Femur (tissue), 1 donor: ENCODE results near the gene WIPF3.
"Not testable (repeated sequence)": the region's sequence is repeated elsewhere in the genome, so short reads cannot be mapped to it uniquely, and the experiment has no call there.

Experiments
- DNase-seq: peaks from one replicate; pipeline ENCODE4 v3.0.0-alpha.2; 2017

Gene WIPF3

GRCh38 chr7:29883462-29884398, 77.4 kb downstream of the WIPF3 start:
- no peak for DNase-seq

- DNase-seq, result peak; percentile 33
Observed at GRCh38 chr7:29884399-29885272, 78.3 kb downstream of the WIPF3 start.

GRCh38 chr7:29885626-29886025, 79.3 kb downstream of the WIPF3 start:
- DNase-seq, result no peak

- no peak for DNase-seq
Observed at GRCh38 chr7:29886827-29887226, 80.5 kb downstream of the WIPF3 start.

- no peak for DNase-seq
Observed at GRCh38 chr7:29888006-29888405, 81.7 kb downstream of the WIPF3 start.

GRCh38 chr7:29889288-29889687, 83.0 kb downstream of the WIPF3 start:
- DNase-seq, result no peak

- no peak for DNase-seq
Observed at GRCh38 chr7:29890251-29890650, 83.9 kb downstream of the WIPF3 start.

- not testable (repeated sequence) for DNase-seq
Observed at GRCh38 chr7:29890786-29891185, 84.5 kb downstream of the WIPF3 start.

- no peak for DNase-seq
Observed at GRCh38 chr7:29891766-29892165, 85.5 kb downstream of the WIPF3 start.

GRCh38 chr7:29892231-29892630, 85.9 kb downstream of the WIPF3 start:
- DNase-seq, result no peak

GRCh38 chr7:29893351-29893965, 87.2 kb downstream of the WIPF3 start:
- DNase-seq, result no peak

- no peak for DNase-seq
Observed at GRCh38 chr7:29894256-29894655, 87.9 kb downstream of the WIPF3 start.

- no peak for DNase-seq
Observed at GRCh38 chr7:29895559-29895958, 89.3 kb downstream of the WIPF3 start.

GRCh38 chr7:29896685-29897411, 90.5 kb downstream of the WIPF3 start:
- DNase-seq, result no peak

- DNase-seq, result no peak
Observed at GRCh38 chr7:29898301-29898700, 92.0 kb downstream of the WIPF3 start.

GRCh38 chr7:29900745-29901144, 94.4 kb downstream of the WIPF3 start:
- DNase-seq, result no peak

GRCh38 chr7:29906200-29907022, 100.1 kb downstream of the WIPF3 start:
- DNase-seq, result no peak

- no peak for DNase-seq
Observed at GRCh38 chr7:29914180-29914579, 107.9 kb downstream of the WIPF3 start.

- DNase-seq, result no peak
Observed at GRCh38 chr7:29915481-29916215, 109.3 kb downstream of the WIPF3 start.

GRCh38 chr7:29917641-29918040, 111.3 kb downstream of the WIPF3 start:
- no peak for DNase-seq

- no peak for DNase-seq
Observed at GRCh38 chr7:29918850-29919249, 112.5 kb downstream of the WIPF3 start.
